Parathyroid adenoma (tissue), 2 donors: ENCODE measurements around the gene THBS2.

Experiments used
- H2AFZ ChIP-seq: fragments of 300-600 bp; sonication (generic); one replicate; pipeline ENCODE4 v1.7.0; 2017; ENCODE audit warnings: antibody characterized with exemption, mild to moderate bottlenecking
- H3K27ac ChIP-seq: fragments of 300-600 bp; sonication (generic); one replicate; pipeline ENCODE4 v1.7.0; 2017
- H3K27me3 ChIP-seq: fragments of 300-600 bp; sonication (generic); one replicate; pipeline ENCODE4 v1.7.0; 2017; ENCODE audit warnings: low read length; ENCODE audit not compliant: control insufficient read depth, insufficient read depth
- H3K36me3 ChIP-seq: fragments of 300-600 bp; sonication (generic); one replicate; pipeline ENCODE4 v1.7.0; 2017; ENCODE audit warnings: low read length; ENCODE audit not compliant: control insufficient read depth, insufficient read depth
- H3K4me1 ChIP-seq: fragments of 300-600 bp; sonication (generic); one replicate; pipeline ENCODE4 v1.7.0; 2017; ENCODE audit warnings: control low read depth
- H3K4me2 ChIP-seq: fragments of 300-600 bp; sonication (generic); one replicate; pipeline ENCODE4 v1.7.0; 2017; ENCODE audit warnings: low read length
- H3K4me3 ChIP-seq: fragments of 300-600 bp; sonication (generic); one replicate; pipeline ENCODE4 v1.7.0; 2017; ENCODE audit warnings: low read depth, low read length
- H3K79me2 ChIP-seq: fragments of 300-600 bp; sonication (generic); one replicate; pipeline ENCODE4 v1.7.0; 2017; ENCODE audit warnings: control low read depth
- H3K9ac ChIP-seq: fragments of 300-600 bp; sonication (generic); one replicate; pipeline ENCODE4 v1.7.0; 2017; ENCODE audit warnings: mild to moderate bottlenecking
- H3K9me3 ChIP-seq: fragments of 300-600 bp; sonication (generic); one replicate; pipeline ENCODE4 v1.7.0; 2017; ENCODE audit warnings: low read length; ENCODE audit not compliant: control insufficient read depth
- TF ChIP-seq, protein P1 (sequence below): fragments of 300-600 bp; sonication (generic); IDR thresholded peaks from one replicate; pipeline ENCODE4 v1.7.0; 2017; ENCODE audit warnings: antibody characterized with exemption, mild to moderate bottlenecking
- donor health status: primary hyperparathyroidism.

Gene THBS2

DNA sequence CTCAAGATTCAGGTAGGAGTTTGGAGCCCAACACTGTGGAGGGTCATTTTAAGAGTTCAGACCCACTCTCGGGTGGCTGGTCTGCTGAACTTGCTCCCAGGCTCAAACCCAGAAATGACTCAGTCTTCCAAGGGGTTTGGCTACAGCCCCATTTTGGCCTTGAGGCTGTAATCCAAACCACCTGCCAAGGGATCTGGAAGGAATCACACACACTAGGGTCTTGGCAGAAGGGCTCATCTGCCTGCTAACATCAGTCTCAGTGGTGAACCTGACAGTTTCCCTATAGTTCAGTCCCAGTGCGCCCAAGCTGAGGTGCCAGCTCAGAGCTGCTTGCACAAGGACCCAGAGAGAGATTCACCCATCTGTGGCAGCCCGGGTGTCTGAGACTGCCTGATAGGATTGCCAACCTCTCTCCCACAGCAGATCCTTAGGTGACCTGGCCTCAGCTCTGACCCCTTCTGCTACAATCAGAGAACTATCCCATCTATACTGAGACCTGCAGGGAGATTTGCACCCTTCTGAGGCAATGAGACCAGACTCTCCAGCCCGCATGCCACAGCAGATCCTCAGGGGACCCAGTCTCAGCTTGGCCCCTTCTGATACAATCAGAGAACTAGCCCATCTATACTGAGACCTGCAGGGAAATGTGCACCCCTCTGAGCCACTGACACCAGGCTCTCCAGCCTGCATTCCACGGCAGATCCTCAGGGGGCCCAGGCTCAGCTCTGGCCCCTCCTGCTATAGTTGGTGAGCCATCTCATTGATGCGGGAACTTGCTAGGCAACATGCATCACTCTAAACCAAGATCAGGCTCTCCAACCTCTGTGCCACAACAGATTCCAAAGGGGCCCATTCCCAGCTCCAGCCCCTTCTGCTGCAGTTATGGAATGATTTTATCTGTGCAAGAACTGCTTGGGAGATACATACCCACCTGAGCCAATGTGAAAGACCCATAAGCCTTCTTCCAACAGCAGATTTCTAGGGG lies 48.2 kb downstream of the THBS2 start:
- TF ChIP-seq, protein P1, sequence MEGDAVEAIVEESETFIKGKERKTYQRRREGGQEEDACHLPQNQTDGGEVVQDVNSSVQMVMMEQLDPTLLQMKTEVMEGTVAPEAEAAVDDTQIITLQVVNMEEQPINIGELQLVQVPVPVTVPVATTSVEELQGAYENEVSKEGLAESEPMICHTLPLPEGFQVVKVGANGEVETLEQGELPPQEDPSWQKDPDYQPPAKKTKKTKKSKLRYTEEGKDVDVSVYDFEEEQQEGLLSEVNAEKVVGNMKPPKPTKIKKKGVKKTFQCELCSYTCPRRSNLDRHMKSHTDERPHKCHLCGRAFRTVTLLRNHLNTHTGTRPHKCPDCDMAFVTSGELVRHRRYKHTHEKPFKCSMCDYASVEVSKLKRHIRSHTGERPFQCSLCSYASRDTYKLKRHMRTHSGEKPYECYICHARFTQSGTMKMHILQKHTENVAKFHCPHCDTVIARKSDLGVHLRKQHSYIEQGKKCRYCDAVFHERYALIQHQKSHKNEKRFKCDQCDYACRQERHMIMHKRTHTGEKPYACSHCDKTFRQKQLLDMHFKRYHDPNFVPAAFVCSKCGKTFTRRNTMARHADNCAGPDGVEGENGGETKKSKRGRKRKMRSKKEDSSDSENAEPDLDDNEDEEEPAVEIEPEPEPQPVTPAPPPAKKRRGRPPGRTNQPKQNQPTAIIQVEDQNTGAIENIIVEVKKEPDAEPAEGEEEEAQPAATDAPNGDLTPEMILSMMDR = no peak
- Histone ChIP-seq H3K79me2 (no peaks in the 10 kb centered on the region), H3K4me2 (no peak overlapping the region), H3K36me3 (no peaks in the 10 kb centered on the region), H3K4me1 (no peaks in the 10 kb centered on the region), H3K27me3 (no peaks in the 10 kb centered on the region), H2AFZ (no peak overlapping the region), H3K9ac (no peak overlapping the region), H3K9me3 (no peaks in the 10 kb centered on the region), H3K27ac (no peak overlapping the region), H3K4me3 (no peak overlapping the region)

DNA sequence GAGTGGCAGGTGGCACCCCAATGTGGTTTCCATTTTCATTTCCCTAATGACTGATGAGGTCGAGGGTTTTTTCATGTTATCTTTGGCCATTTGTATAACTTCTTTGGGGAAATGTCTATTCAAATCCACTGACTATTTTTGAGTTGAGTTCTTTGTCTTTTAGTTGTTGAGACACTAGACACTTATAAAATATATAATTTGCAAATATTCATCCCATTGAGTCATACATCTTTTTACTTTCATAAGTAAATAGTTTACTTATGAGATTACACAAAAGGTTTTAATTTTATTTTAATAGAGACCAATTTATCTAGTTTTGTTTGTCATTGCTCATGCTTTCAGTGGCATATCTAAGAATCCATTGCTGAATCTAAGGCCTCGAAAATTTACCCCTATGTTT lies 49.5 kb downstream of the THBS2 start:
- Histone ChIP-seq H3K4me3 (no peak overlapping the region), H3K9ac (no peak overlapping the region), H3K9me3 (no peaks in the 10 kb centered on the region), H3K4me2 (no peak overlapping the region), H2AFZ (no peak overlapping the region), H3K4me1 (no peaks in the 10 kb centered on the region), H3K36me3 (no peaks in the 10 kb centered on the region), H3K79me2 (no peaks in the 10 kb centered on the region), H3K27ac (no peak overlapping the region), H3K27me3 (no peaks in the 10 kb centered on the region)
- TF ChIP-seq, protein P1 = no peak

DNA sequence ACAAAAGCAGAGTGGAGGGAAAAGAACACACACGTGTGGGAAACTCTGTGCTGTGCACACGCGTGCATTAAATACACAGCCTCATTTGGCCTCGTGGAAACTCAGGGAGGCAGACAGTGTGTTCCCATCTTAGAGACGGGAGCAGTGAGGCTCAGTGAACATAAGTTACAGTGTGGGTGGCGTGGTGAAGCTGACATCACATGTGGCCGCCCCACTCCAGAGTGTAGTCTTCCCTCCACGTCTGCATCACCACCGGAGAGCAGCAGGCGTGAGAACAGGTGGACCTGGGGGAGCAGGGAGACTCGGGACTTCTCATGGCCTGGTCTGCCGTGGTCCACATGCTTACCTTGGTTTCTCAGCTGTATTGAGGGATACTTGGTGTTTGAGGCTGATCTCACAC lies 51.7 kb downstream of the THBS2 start:
- no peaks in the 10 kb centered on the region for H3K27me3 ChIP-seq
- TF ChIP-seq, protein P1 = no peak
- no peak overlapping the region for H3K4me2 ChIP-seq
- H3K9me3 ChIP-seq = no peaks in the 10 kb centered on the region
- no peaks in the 10 kb centered on the region for H3K4me1 ChIP-seq
- H2AFZ ChIP-seq = no peak overlapping the region
- H3K79me2 ChIP-seq = no peaks in the 10 kb centered on the region
- H3K4me3 ChIP-seq = no peak overlapping the region
- no peaks in the 10 kb centered on the region for H3K36me3 ChIP-seq
- no peak overlapping the region for H3K27ac ChIP-seq
- H3K9ac ChIP-seq = no peak overlapping the region

DNA sequence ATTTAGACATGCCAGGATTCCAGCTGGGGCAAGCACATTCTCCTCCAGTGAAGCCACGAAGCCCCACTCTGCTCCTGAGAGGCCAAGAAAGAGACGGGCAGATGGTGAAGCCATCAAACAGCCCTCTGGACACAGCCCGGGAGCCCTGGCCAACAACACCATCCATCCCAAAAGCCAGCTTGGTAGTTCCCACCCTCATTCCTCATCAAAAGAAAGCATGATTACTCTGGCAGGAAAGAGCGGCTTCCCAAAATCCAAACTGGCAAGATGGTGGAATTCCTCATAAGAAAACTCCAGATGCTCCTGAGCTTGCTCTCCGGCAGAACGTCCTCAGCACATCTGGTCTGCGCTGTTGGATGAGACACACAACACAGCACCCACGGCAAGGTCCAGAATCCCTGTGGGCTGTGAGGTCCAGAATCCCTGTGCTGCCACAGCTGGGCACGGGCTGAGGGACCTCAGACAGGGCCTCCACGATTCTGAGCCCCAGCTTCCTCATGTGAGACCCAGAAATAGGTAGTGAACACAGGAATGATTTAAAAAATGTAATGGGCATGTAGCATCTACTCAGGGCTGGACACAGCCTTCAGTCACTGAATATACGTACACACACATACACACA lies 52.6 kb downstream of the THBS2 start:
- Histone ChIP-seq H3K4me2 (no peak overlapping the region), H3K9ac (no peak overlapping the region), H2AFZ (no peak overlapping the region), H3K27ac (no peak overlapping the region), H3K9me3 (no peaks in the 10 kb centered on the region), H3K36me3 (no peaks in the 10 kb centered on the region), H3K79me2 (no peaks in the 10 kb centered on the region), H3K4me1 (no peaks in the 10 kb centered on the region), H3K4me3 (no peak overlapping the region), H3K27me3 (no peaks in the 10 kb centered on the region)
- TF ChIP-seq, protein P1 = no peak
